Head of caudate nucleus (tissue), 42 donors: ENCODE measurements around the gene KRTAP9-2.
A peak's percentile ranks its signal among the peaks of the same experiment; 100 is the strongest.
"Not testable (repeated sequence)": the region's sequence is repeated elsewhere in the genome, so short reads cannot be mapped to it uniquely, and the experiment has no call there.

Source experiments
- DNase-seq, 42 donors: peaks; one replicate each; pipeline versions ENCODE4 v3.0.0 to v3.0.0-alpha.2; 2020 to 2021; ENCODE audit warnings: mixed read lengths in 7 of 42
- intact Hi-C: fragments of 100-400 bp; cut with DNase I; formaldehyde crosslinking; loops from one replicate; pipeline ENCODE4 v1.15.0; 2022

The KRTAP9-2 gene

GRCh38 chr17:41231731-41232130 lies 5.3 kb downstream of the KRTAP9-2 start:
- intact Hi-C loops = no loop called here
- DNase-seq = peak in 19 of 42 donors; percentile 7 to 64 (median 30)

- intact Hi-C loops, DNase-seq: not testable (repeated sequence)
Measured at GRCh38 chr17:41232399-41233105, 6.1 kb downstream of the KRTAP9-2 start, which contains the start of gene KRTAP9-3. Gene KRTAP9-3, plus strand, starts transcription at chr17:41232449. Its CDS starts 53 bp downstream, at chr17:41232502.

- intact Hi-C loops, DNase-seq: not testable (repeated sequence)
Measured at GRCh38 chr17:41237116-41237515, 10.7 kb downstream of the KRTAP9-2 start.

- intact Hi-C loops, DNase-seq: not testable (repeated sequence)
Measured at GRCh38 chr17:41237949-41238437, 11.5 kb downstream of the KRTAP9-2 start, which contains the start of gene KRTAP9-8. Gene KRTAP9-8, plus strand, starts transcription at chr17:41237999. Its CDS starts 53 bp downstream, at chr17:41238052.

GRCh38 chr17:41246995-41247787 lies 20.7 kb downstream of the KRTAP9-2 start:
- intact Hi-C loops, DNase-seq: not testable (repeated sequence)

GRCh38 chr17:41249637-41250240 lies 23.3 kb downstream of the KRTAP9-2 start, which contains the start of gene KRTAP9-4:
Gene KRTAP9-4, plus strand, starts transcription at chr17:41249687. Its CDS starts 34 bp downstream, at chr17:41249721.
- DNase-seq, intact Hi-C loops: not testable (repeated sequence)

GRCh38 chr17:41251261-41251660 lies 24.8 kb downstream of the KRTAP9-2 start:
- no peak for DNase-seq
- intact Hi-C loops = no loop called here

GRCh38 chr17:41254861-41255260 lies 28.4 kb downstream of the KRTAP9-2 start:
- intact Hi-C loops = no loop called here

GRCh38 chr17:41255381-41256290 lies 29.2 kb downstream of the KRTAP9-2 start, which contains the start of gene KRTAP9-9:
Gene KRTAP9-9, plus strand, starts transcription at chr17:41255384.
- DNase-seq, intact Hi-C loops: not testable (repeated sequence)

More at GRCh38 chr17:41254861-41255260, 28.4 kb downstream of the KRTAP9-2 start:
- no peak for DNase-seq

GRCh38 chr17:41256291-41256685 lies 29.8 kb downstream of the KRTAP9-2 start:
- DNase-seq = no peak
- intact Hi-C loops = no loop called here

- no peak for DNase-seq
- intact Hi-C loops = no loop called here
Measured at GRCh38 chr17:41258406-41258805, 32.0 kb downstream of the KRTAP9-2 start.

GRCh38 chr17:41263212-41263611 lies 36.8 kb downstream of the KRTAP9-2 start:
- intact Hi-C loops = no loop called here
- DNase-seq = no peak

GRCh38 chr17:41264599-41264998 lies 38.2 kb downstream of the KRTAP9-2 start:
- intact Hi-C loops = no loop called here
- DNase-seq = no peak

GRCh38 chr17:41265078-41265477 lies 38.6 kb downstream of the KRTAP9-2 start, which contains the start of gene KRTAP9-6:
Gene KRTAP9-6, plus strand, starts transcription at chr17:41265378. Its CDS starts 0 bp downstream, at chr17:41265378.
- no peak for DNase-seq
- intact Hi-C loops = no loop called here

- intact Hi-C loops = no loop called here
- no peak for DNase-seq
Measured at GRCh38 chr17:41267711-41268110, 41.3 kb downstream of the KRTAP9-2 start.

- DNase-seq, intact Hi-C loops: not testable (repeated sequence)
Measured at GRCh38 chr17:41271323-41271722, 44.9 kb downstream of the KRTAP9-2 start.

GRCh38 chr17:41271858-41272257 lies 45.4 kb downstream of the KRTAP9-2 start:
- no peak for DNase-seq
- intact Hi-C loops = no loop called here

GRCh38 chr17:41275648-41276190 lies 49.3 kb downstream of the KRTAP9-2 start, which contains the start of gene KRTAP9-7:
Gene KRTAP9-7, plus strand, starts transcription at chr17:41275698. Its CDS starts 0 bp downstream, at chr17:41275698.
- DNase-seq, intact Hi-C loops: not testable (repeated sequence)
